C1 segment of cervical spinal cord (tissue), 14 donors: ENCODE data around the gene PKN2.
"Not testable (repeated sequence)": the region's sequence is repeated elsewhere in the genome, so short reads cannot be mapped to it uniquely, and the experiment has no call there.

Experiments used
- DNase-seq, 14 donors: peaks; one replicate each; lab custom pipeline; 2025; lab: John Stamatoyannopoulos, UW

The PKN2 gene

GRCh38 chr1:88784551-88784950 lies 100.5 kb downstream of the PKN2 start:
- no peak for DNase-seq

- DNase-seq: no peak
Observed at GRCh38 chr1:88787023-88787903, 103.2 kb downstream of the PKN2 start.

- DNase-seq: no peak
Observed at GRCh38 chr1:88791192-88791591, 107.1 kb downstream of the PKN2 start.

GRCh38 chr1:88799491-88799890 lies 115.4 kb downstream of the PKN2 start:
- DNase-seq: no peak

GRCh38 chr1:88800382-88801051 lies 116.4 kb downstream of the PKN2 start:
- DNase-seq: no peak

GRCh38 chr1:88801575-88802208 lies 117.6 kb downstream of the PKN2 start:
- DNase-seq: no peak

- DNase-seq: no peak
Observed at GRCh38 chr1:88802404-88802803, 118.3 kb downstream of the PKN2 start.

- no peak for DNase-seq
Observed at GRCh38 chr1:88802950-88803349, 118.9 kb downstream of the PKN2 start.

GRCh38 chr1:88803444-88803843 lies 119.4 kb downstream of the PKN2 start:
- no peak for DNase-seq

- no peak for DNase-seq
Observed at GRCh38 chr1:88812366-88812765, 128.3 kb downstream of the PKN2 start.

- DNase-seq: no peak
Observed at GRCh38 chr1:88813471-88813870, 129.4 kb downstream of the PKN2 start.

GRCh38 chr1:88819642-88820041 lies 135.6 kb downstream of the PKN2 start:
- DNase-seq: not testable (repeated sequence)

- no peak for DNase-seq
Observed at GRCh38 chr1:88825721-88826120, 141.6 kb downstream of the PKN2 start.

GRCh38 chr1:88847643-88848042 lies 163.6 kb downstream of the PKN2 start:
- no peak for DNase-seq

GRCh38 chr1:88851303-88852063 lies 167.4 kb downstream of the PKN2 start:
- DNase-seq: no peak

GRCh38 chr1:88867743-88868521 lies 183.9 kb downstream of the PKN2 start:
- no peak for DNase-seq

GRCh38 chr1:88869644-88870043 lies 185.6 kb downstream of the PKN2 start:
- not testable (repeated sequence) for DNase-seq

- no peak for DNase-seq
Observed at GRCh38 chr1:88873737-88874349, 189.8 kb downstream of the PKN2 start.

- no peak for DNase-seq
Observed at GRCh38 chr1:88875595-88875994, 191.5 kb downstream of the PKN2 start.

- no peak for DNase-seq
Observed at GRCh38 chr1:88876573-88877365, 192.7 kb downstream of the PKN2 start.
